22Rv1 (cell line): ENCODE results near the gene ZCCHC7.

Experiments used
- H3K27ac ChIP-seq: fragments of 450-650 bp; 2 replicates; pipeline ENCODE4 v1.5.1; 2017
- ZFX ChIP-seq: fragments of 450-650 bp; IDR thresholded peaks from 2 replicates; pipeline ENCODE4 v1.6.1; 2017; ENCODE audit warnings: antibody characterized with exemption, borderline replicate concordance
- TF ChIP-seq, protein P1 (sequence below): fragments of 450-650 bp; IDR thresholded peaks from 2 replicates; pipeline ENCODE4 v1.5.1; 2017; ENCODE audit warnings: mild to moderate bottlenecking

ZCCHC7 gene

GRCh38 chr9:37215381-37215780 is 95.0 kb downstream of the ZCCHC7 start:
- no peak overlapping the region for H3K27ac ChIP-seq
- TF ChIP-seq, protein P1, sequence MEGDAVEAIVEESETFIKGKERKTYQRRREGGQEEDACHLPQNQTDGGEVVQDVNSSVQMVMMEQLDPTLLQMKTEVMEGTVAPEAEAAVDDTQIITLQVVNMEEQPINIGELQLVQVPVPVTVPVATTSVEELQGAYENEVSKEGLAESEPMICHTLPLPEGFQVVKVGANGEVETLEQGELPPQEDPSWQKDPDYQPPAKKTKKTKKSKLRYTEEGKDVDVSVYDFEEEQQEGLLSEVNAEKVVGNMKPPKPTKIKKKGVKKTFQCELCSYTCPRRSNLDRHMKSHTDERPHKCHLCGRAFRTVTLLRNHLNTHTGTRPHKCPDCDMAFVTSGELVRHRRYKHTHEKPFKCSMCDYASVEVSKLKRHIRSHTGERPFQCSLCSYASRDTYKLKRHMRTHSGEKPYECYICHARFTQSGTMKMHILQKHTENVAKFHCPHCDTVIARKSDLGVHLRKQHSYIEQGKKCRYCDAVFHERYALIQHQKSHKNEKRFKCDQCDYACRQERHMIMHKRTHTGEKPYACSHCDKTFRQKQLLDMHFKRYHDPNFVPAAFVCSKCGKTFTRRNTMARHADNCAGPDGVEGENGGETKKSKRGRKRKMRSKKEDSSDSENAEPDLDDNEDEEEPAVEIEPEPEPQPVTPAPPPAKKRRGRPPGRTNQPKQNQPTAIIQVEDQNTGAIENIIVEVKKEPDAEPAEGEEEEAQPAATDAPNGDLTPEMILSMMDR, result no peak
- no peak for TF ChIP-seq ZFX

DNA sequence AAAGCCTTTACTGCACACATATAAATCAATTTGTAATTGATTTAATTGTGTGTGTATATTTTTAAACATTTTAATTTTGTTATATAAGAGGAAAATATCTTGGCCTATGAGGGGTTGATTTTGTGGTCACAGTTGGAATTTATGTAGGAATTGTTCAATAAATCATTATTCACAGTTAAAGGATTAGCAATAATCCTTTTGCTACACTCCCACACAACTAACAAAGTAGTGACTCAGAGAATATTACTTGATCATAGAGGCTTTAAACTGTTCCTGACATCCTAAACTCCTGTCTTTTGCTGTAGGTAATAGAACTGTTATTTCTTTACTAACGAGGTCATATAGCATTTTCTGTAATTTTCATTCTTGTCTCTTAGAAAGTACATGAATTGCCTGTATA is 95.5 kb downstream of the ZCCHC7 start:
- no peak overlapping the region for H3K27ac ChIP-seq

DNA sequence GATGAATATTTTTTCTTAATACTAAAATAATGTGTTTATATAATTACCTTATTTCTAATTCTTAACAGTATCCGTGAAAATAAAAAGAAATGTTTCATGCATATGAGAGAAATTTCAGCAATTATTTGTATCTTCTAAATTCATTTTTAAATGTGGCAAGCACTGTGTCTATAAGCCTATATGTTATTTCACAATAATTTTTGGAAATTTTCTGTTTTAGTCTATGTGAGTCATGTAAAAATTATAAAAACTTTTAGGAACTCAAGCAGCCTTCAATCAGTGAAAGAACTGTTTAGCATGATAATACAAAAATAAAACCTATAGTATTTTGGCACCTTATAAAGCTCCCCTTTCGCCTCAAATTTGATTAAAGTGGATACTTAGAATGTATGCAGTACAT is 96.8 kb downstream of the ZCCHC7 start:
- H3K27ac ChIP-seq, result no peak overlapping the region
- TF ChIP-seq, protein P1, result no peak
- TF ChIP-seq ZFX, result no peak

More for the DNA sequence above, 95.5 kb downstream of the ZCCHC7 start:
- TF ChIP-seq, protein P1, result no peak
- TF ChIP-seq ZFX, result no peak

DNA sequence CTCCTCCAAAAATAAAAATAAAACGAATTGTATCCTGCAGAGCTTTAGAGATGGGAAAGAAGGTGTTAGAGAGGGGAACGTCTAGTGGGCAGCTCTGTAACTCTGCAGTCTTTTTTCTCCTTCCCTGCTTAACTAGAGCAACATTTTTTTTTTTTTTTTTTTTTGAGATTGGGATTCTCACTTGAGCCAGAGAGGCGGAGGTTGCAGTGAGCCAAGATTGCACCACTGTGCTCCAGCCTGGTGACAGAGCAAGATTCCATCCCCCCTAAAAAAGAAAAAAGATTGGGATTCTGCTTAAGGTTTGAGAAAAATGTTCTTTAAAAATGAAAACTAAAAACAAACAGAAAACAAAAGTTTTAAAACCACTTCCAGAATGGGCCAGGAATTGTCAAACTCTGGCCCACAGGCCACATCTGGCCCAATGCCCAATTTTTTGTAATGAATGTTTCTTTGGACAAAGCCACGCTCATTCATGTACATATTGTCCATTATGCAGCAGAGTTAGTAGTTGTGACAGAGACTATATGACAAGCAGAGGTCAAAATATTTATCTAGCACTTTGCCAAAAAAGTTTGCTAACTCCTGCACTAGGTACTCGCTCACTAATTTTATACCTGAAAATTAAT is 98.5 kb downstream of the ZCCHC7 start:
- TF ChIP-seq, protein P1, result no peak
- no peak for TF ChIP-seq ZFX
- H3K27ac ChIP-seq, result no peak overlapping the region

DNA sequence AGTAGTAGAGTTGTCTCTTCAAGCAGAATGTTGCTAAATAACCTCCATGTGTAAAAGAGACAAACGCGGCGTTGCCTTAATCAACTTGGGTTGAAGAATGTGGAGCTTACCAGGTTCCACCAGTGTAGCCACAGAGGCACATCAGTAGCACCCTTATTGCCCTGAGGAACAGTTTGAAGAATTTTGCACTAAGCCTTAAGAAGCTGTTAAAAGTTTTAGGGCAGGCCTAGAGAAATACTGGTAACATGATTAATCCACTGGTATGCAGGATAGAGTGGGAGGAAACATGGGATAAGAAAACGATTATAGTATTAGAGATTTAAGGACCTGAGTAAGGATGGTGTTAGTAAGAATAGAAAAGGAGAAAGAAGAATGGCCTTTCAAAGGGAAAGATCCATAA is 100.6 kb downstream of the ZCCHC7 start:
- no peak for TF ChIP-seq ZFX
- TF ChIP-seq, protein P1, result no peak
- no peak overlapping the region for H3K27ac ChIP-seq

- no peak for TF ChIP-seq ZFX
- TF ChIP-seq, protein P1, result no peak
- no peak overlapping the region for H3K27ac ChIP-seq
These were observed 101.2 kb downstream of the ZCCHC7 start for GRCh38 chr9:37221489-37222106.

DNA sequence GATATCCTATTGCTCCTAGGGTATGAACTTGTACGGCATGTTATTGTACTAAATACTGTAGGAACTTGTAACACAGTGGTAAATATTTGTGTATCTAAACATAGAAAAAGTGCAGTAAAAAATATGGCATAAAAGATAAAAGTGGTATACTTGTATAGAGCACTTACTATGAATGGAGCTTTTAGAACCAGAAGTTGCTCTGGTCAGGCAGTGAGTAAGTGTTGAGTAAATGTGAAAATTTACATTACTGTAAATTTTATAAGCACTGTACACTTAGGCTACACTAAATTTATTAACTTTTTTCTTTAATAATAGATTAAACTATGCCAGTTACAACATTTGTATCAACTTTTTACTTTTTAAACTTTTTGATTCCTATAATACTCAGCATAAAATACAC is 109.1 kb downstream of the ZCCHC7 start:
- TF ChIP-seq, protein P1, result no peak
- no peak overlapping the region for H3K27ac ChIP-seq
